ENCODE results near the gene AKAP12. TPM values are rescaled to one million over a fixed set of nuclear protein-coding genes. Genes with fewer than 3 reads are reported as not detected.

The AKAP12 gene
- total and polyA plus RNA-seq, 2 experiments from 2014 or later = 90.1 to 137 TPM

DNA sequence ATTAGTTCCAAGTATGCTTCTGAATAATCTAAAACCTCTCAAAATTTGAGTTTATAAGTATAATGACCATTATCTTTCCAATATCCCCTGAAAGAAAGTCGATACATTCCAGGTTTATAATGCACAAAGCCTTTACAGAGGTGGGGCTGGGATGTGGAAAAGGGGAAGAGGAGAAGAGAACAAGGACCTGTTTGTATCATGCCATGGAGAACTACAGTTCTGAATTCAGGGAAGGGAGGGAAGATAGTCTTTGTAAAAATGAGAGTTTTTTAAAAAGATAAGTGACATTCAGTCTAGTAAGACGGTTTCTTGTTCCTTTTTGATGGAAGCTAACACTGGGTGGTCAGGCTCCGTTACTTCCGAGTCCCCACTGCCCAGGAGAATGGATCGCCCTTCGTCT, 125.5 kb downstream of the AKAP12 start:
- Mint-ChIP-seq H3K36me3 (ENCODE audit: low read depth) (peaks cover 55% of the 10 kb centered on the region), H3K27ac (no peak overlapping the region), H3K4me1 (0 out of 3 replicates have a peak, but pooled peaks cover 2% of the 10 kb centered on the region), H3K27me3 (ENCODE audit: insufficient read depth, low read depth, poor library complexity) (no peaks in the 10 kb centered on the region), H3K9me3 (no peaks in the 10 kb centered on the region), H3K4me3 (no peak overlapping the region)
- H4K20me1 ChIP-seq (replicated peaks; ENCODE audit: insufficient read depth) = no peaks in the 10 kb centered on the region; the same call in 1 of the 2 replicates
- ATAC-seq = no peak
- 0 out of 2 replicates have a peak, but pooled peaks cover 3% of the 10 kb centered on the region for H3K79me2 ChIP-seq (replicated peaks; ENCODE audit: insufficient read depth)
- no peaks in the 10 kb centered on the region for H3K9me2 ChIP-seq (ENCODE audit: insufficient read depth)
- H2AFZ ChIP-seq = no peak overlapping the region
- no peak overlapping the region for H3K4me3 ChIP-seq
- peaks cover 7% of the 10 kb centered on the region; the same call in 1 of the 2 replicates for H3K36me3 ChIP-seq (ENCODE audit: insufficient read depth)
- no peak overlapping the region for H3K27ac ChIP-seq (ENCODE audit: low read depth)
- H3K4me1 ChIP-seq (ENCODE audit: insufficient read depth) = no peaks in the 10 kb centered on the region
- DNase-seq (ENCODE audit: low spot score) = no peak
- H3F3A ChIP-seq (replicated peaks; ENCODE audit: low read depth) = no peaks in the 10 kb centered on the region
- no peak overlapping the region for H3K4me2 ChIP-seq
- no peaks in the 10 kb centered on the region for H3K27me3 ChIP-seq (ENCODE audit: insufficient read depth)
- no peak for TF ChIP-seq ZNF114 (CRISPR knock-in tag; IDR thresholded peaks at IDR 0.05)
- no peak for TF ChIP-seq EZH2 (IDR thresholded peaks at IDR 0.05; ENCODE audit: low read depth, unreplicated experiment)
- TF ChIP-seq ZNF331 (CRISPR knock-in tag; IDR thresholded peaks at IDR 0.05; ENCODE audit: low read depth) = no peak
- TF ChIP-seq JUNB (IDR thresholded peaks at IDR 0.05; ENCODE audit: unreplicated experiment) = no peak
- TF ChIP-seq, protein P1, sequence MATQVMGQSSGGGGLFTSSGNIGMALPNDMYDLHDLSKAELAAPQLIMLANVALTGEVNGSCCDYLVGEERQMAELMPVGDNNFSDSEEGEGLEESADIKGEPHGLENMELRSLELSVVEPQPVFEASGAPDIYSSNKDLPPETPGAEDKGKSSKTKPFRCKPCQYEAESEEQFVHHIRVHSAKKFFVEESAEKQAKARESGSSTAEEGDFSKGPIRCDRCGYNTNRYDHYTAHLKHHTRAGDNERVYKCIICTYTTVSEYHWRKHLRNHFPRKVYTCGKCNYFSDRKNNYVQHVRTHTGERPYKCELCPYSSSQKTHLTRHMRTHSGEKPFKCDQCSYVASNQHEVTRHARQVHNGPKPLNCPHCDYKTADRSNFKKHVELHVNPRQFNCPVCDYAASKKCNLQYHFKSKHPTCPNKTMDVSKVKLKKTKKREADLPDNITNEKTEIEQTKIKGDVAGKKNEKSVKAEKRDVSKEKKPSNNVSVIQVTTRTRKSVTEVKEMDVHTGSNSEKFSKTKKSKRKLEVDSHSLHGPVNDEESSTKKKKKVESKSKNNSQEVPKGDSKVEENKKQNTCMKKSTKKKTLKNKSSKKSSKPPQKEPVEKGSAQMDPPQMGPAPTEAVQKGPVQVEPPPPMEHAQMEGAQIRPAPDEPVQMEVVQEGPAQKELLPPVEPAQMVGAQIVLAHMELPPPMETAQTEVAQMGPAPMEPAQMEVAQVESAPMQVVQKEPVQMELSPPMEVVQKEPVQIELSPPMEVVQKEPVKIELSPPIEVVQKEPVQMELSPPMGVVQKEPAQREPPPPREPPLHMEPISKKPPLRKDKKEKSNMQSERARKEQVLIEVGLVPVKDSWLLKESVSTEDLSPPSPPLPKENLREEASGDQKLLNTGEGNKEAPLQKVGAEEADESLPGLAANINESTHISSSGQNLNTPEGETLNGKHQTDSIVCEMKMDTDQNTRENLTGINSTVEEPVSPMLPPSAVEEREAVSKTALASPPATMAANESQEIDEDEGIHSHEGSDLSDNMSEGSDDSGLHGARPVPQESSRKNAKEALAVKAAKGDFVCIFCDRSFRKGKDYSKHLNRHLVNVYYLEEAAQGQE (IDR thresholded peaks at IDR 0.05; ENCODE audit: unreplicated experiment) = no peak
- TF ChIP-seq EZH2phosphoT487 (IDR thresholded peaks at IDR 0.05; ENCODE audit: unreplicated experiment) = no peak
- TF ChIP-seq CREB1 (CRISPR knock-in tag; IDR thresholded peaks at IDR 0.05; ENCODE audit: low read depth) = no peak
- no peak for TF ChIP-seq ZNF462 (CRISPR knock-in tag; IDR thresholded peaks at IDR 0.05)
- TF ChIP-seq STAT1 (IDR thresholded peaks at IDR 0.05; ENCODE audit: unreplicated experiment) = no peak

Measured in GM23338 (cell line).